T-helper 22 cell (primary cell): ENCODE results near the gene STK39.

Source experiments
- DNase-seq: peaks from one replicate; pipeline ENCODE4 v3.0.0-alpha.2; 2020; ENCODE audit warnings: low read depth

STK39 gene

DNA sequence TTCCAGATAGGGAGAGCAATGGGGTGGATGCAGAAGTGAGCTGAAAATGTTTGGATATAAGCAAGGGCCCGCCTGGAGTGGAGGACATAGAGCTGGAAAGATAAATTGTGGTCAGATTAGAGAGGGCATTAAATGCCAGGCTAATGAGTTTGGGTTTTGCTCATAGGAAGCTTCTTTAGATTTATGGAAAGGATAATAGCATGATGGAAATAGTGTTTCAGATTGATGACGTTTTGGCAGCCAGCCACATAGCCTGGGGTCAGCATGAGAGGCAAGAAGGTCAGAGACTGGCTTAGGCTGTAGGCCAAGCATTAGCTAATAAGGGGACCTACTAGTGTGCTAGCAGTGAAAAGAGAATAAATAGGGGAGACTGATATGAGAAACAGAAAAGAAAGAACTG lies 321.6 kb downstream of the STK39 start:
- no peak for DNase-seq

DNA sequence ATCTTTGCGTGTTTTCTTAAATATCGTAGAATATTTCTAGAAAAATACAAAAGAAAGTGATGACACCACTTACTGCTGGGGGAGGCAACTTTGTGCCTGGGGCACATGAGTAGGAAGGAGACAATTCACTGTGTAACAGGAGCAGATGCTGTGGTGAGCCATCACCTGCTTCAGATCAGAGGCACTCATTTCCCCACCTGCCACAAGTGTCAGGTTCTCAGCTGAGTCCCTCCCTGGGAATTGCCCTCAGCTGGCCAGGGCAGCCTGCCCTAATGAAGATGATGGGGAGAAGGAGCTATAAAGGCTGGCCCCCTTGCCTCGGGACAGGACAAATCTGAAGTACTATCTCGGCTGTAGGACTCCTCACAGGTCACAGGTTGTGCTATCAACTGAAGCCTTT lies 322.8 kb downstream of the STK39 start:
- DNase-seq, result no peak

DNA sequence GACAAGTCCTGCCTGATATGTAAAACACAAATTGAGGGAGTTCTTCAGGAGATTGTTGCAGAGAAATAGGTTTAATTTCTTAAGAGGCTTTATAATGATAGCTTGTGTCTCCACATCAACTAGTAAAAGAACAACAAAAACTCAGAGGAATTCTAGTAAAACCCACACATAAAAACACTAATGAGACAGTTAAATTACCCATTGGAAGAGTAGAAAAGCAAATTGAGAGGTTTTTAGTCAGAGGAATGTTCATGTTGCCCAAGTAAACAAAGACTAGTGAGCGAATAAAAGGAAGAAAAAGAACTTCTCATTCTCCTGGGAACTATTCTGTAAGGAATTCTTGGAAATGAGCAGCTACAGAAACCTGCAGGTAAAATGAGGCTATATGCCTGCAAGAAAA lies 330.6 kb downstream of the STK39 start:
- DNase-seq, result no peak

DNA sequence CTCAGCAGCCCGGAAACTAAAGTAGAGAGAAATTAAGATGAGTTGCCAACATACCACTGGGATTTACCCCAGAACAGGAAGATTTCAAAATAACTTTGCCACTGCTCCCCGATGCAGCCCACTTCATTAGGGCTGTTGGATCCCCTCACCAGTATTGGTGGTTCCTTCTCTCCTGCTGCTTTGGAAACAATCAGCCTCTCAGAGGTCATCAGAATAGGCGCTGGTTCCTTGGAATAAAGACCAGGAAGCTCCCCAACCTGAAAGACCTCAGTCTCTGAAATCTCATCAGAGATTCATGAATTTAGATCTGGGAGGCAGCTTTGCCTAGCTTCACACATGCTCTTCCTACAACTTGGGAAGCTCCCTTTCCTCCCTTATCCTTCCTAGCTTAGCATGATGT lies 332.4 kb downstream of the STK39 start:
- no peak for DNase-seq

DNA sequence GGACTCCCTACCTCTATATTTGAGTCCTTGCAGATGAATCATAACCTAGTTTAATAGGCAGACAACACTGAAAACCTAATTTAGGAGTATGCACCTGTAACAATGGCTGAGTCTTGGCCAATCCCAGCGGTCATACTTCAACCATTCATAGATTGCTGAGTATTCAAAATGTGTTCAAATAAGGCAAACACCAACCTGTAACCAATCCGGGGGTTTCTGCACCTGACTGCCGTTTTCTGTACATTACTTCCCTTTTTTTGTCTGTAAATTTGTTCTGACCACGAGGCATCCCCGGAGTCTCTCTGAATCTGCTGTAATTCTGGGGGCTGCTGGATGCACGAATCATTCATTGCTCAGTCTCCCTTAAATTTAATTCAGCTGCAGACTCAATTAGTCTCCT lies 338.6 kb downstream of the STK39 start:
- DNase-seq, result no peak

DNA sequence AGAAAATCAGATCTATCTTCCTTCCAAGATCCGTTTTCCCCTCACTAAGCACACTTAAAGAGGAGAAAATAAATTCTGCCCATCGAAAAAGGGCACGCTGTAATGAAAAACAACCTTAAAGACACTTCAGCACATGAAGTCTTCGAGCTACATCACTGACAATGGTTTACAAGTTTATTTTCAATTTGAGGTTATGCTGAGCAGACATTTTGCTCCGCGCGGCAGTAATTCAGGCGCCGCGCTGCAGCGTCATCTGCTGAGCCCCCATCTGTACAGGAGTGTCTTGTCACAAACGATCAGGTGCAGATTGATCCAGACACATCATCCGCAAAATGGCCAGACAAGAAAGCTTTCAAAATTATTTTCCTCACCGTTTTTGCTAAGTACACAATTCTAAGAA lies 341.7 kb downstream of the STK39 start:
- DNase-seq, result no peak
